ENCODE data around the gene EPS8.

DNA sequence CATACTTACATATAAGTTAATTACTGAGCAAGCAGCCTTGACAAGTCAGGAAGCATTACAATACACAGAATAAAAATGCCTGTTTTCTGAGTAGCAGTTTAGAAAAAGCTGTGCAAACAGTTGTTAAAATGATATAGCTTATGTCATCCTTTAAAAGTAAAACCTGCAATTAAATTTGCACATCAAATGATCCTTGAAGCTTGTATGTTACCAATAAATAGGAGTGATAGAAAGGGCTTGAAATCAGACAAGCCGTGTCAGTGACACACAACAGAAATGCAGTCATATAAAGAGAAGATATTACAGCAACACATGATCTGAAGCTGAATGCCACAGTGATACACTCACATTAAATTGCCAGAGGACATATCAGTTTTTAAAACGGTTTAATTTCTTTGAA, 70.0 kb downstream of the EPS8 start:
- TF ChIP-seq, protein P1, sequence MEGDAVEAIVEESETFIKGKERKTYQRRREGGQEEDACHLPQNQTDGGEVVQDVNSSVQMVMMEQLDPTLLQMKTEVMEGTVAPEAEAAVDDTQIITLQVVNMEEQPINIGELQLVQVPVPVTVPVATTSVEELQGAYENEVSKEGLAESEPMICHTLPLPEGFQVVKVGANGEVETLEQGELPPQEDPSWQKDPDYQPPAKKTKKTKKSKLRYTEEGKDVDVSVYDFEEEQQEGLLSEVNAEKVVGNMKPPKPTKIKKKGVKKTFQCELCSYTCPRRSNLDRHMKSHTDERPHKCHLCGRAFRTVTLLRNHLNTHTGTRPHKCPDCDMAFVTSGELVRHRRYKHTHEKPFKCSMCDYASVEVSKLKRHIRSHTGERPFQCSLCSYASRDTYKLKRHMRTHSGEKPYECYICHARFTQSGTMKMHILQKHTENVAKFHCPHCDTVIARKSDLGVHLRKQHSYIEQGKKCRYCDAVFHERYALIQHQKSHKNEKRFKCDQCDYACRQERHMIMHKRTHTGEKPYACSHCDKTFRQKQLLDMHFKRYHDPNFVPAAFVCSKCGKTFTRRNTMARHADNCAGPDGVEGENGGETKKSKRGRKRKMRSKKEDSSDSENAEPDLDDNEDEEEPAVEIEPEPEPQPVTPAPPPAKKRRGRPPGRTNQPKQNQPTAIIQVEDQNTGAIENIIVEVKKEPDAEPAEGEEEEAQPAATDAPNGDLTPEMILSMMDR (IDR thresholded peaks at IDR 0.05) = no peak
- no peak for TF ChIP-seq POLR2A (IDR thresholded peaks at IDR 0.05)
